Esophagus muscularis mucosa (tissue), 3 donors: ENCODE data around the gene ZNF605.

ENCODE experiments used
- POLR2AphosphoS5 ChIP-seq, 2 donors: sonication (generic); formaldehyde crosslinking; IDR thresholded peaks; one replicate each; pipeline ENCODE4 v1.6.1; 2017; ENCODE audit warnings: antibody characterized with exemption in 2 of 2
- TF ChIP-seq, protein P1 (sequence below), 3 experiments: fragments of 200-600 bp in 2 of 3; fragments of 450-650 bp in 1 of 3; sonication (generic) in 2 of 3; IDR thresholded peaks; one replicate each; pipeline ENCODE4 v1.5.1; 2017 to 2019; ENCODE audit warnings: antibody characterized with exemption in 3 of 3, mild to moderate bottlenecking in 2 of 3, moderate library complexity in 1 of 3

DNA sequence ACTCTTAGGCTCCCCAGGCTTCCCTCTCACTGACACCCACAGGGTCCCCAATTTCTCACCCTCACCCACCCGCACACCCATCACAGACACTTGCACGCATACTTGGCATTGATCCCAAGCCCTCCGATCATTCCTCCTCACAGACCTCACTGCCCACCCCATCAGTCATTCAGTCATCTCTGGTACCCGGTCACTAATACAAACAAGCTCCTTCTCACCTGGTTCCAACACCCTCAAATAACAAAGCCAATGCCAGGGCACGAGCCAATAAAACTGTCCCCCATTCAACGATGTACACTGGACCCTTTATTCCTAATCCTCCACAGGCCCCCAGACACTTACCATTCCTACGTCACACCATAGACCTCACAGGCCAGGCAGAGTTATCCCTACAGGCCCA, 2.3 kb downstream of the ZNF605 start:
- TF ChIP-seq, protein P1, sequence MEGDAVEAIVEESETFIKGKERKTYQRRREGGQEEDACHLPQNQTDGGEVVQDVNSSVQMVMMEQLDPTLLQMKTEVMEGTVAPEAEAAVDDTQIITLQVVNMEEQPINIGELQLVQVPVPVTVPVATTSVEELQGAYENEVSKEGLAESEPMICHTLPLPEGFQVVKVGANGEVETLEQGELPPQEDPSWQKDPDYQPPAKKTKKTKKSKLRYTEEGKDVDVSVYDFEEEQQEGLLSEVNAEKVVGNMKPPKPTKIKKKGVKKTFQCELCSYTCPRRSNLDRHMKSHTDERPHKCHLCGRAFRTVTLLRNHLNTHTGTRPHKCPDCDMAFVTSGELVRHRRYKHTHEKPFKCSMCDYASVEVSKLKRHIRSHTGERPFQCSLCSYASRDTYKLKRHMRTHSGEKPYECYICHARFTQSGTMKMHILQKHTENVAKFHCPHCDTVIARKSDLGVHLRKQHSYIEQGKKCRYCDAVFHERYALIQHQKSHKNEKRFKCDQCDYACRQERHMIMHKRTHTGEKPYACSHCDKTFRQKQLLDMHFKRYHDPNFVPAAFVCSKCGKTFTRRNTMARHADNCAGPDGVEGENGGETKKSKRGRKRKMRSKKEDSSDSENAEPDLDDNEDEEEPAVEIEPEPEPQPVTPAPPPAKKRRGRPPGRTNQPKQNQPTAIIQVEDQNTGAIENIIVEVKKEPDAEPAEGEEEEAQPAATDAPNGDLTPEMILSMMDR (IDR thresholded peaks at IDR 0.05) = no peak
- no peak for TF ChIP-seq POLR2AphosphoS5 (IDR thresholded peaks at IDR 0.05)
